PFSK-1 (cell line): ENCODE data around the gene WDPCP.

ENCODE experiments used
- REST ChIP-seq, 2 experiments: IDR thresholded peaks; 2 replicates each; pipeline versions ENCODE4 v1.6.1 to v1.8.0; 2011 to 2012; ENCODE audit warnings: low read depth in 2 of 2, low read length in 2 of 2, control low read depth in 1 of 2, inconsistent platforms in 1 of 2, mild to moderate bottlenecking in 1 of 2, moderate library complexity in 1 of 2; ENCODE audit not compliant: insufficient read depth in 1 of 2
- TAF1 ChIP-seq: IDR thresholded peaks from 2 replicates; pipeline ENCODE4 v1.6.1; 2012; ENCODE audit warnings: low read length, control low read depth, borderline replicate concordance; ENCODE audit not compliant: insufficient read depth

GRCh38 chr2:63249161-63249560 lies 339.1 kb downstream of the WDPCP start:
- no peak for TF ChIP-seq TAF1
- no peak for TF ChIP-seq REST (IDR thresholded peaks at IDR 0.05; ENCODE audit: insufficient read depth in 1 of 2, low read depth in 2 of 2, low read length in 2 of 2)
